GM21381 (cell line): ENCODE results near the gene SMARCA2.

Source experiments
- ATAC-seq: cut with Tn5 transposase; IDR thresholded peaks from one replicate; pipeline ENCODE4 v1.9.1; 2021; ENCODE audit warnings: mild to moderate bottlenecking, moderate library complexity; ENCODE audit not compliant: unreplicated experiment

The SMARCA2 gene

GRCh38 chr9:2164268-2164667 lies 149.1 kb downstream of the SMARCA2 start:
- no peak for ATAC-seq

- no peak for ATAC-seq
These were observed 151.1 kb downstream of the SMARCA2 start for GRCh38 chr9:2166203-2166602.

- no peak for ATAC-seq
These were observed 153.9 kb downstream of the SMARCA2 start for GRCh38 chr9:2169035-2169434.

- no peak for ATAC-seq
These were observed 155.6 kb downstream of the SMARCA2 start for GRCh38 chr9:2170722-2171121.

- no peak for ATAC-seq
These were observed 158.0 kb downstream of the SMARCA2 start for GRCh38 chr9:2173170-2173569.

GRCh38 chr9:2173861-2174260 lies 158.7 kb downstream of the SMARCA2 start:
- ATAC-seq = no peak

- no peak for ATAC-seq
These were observed 159.2 kb downstream of the SMARCA2 start for GRCh38 chr9:2174306-2174705.

GRCh38 chr9:2174911-2175310 lies 159.8 kb downstream of the SMARCA2 start:
- no peak for ATAC-seq

- no peak for ATAC-seq
These were observed 162.0 kb downstream of the SMARCA2 start for GRCh38 chr9:2177121-2177520.

GRCh38 chr9:2178034-2178734 lies 163.0 kb downstream of the SMARCA2 start:
- no peak for ATAC-seq

GRCh38 chr9:2179567-2179966 lies 164.4 kb downstream of the SMARCA2 start:
- ATAC-seq = no peak

- no peak for ATAC-seq
These were observed 165.0 kb downstream of the SMARCA2 start for GRCh38 chr9:2180154-2180553.

- no peak for ATAC-seq
These were observed 165.6 kb downstream of the SMARCA2 start for GRCh38 chr9:2180704-2181103.

GRCh38 chr9:2181792-2182191 lies 166.6 kb downstream of the SMARCA2 start:
- no peak for ATAC-seq

GRCh38 chr9:2190939-2191608 lies 175.9 kb downstream of the SMARCA2 start:
- no peak for ATAC-seq

- ATAC-seq = no peak
These were observed 176.4 kb downstream of the SMARCA2 start for GRCh38 chr9:2191609-2191972.

GRCh38 chr9:2192356-2192979 lies 177.3 kb downstream of the SMARCA2 start:
- no peak for ATAC-seq

- ATAC-seq = no peak
These were observed 178.4 kb downstream of the SMARCA2 start for GRCh38 chr9:2193552-2193951.

GRCh38 chr9:2195211-2195610 lies 180.1 kb downstream of the SMARCA2 start:
- no peak for ATAC-seq

GRCh38 chr9:2196757-2197156 lies 181.6 kb downstream of the SMARCA2 start:
- ATAC-seq = no peak

- no peak for ATAC-seq
These were observed 183.9 kb downstream of the SMARCA2 start for GRCh38 chr9:2198956-2199635.
